Right renal cortex interstitium (tissue), 3 donors: Measurements from ENCODE around the gene TSPO2. TPM values are rescaled to one million over a fixed set of nuclear protein-coding genes. Genes with fewer than 3 reads are reported as not detected.

Experiments
- DNase-seq, 3 donors: peaks; one replicate each; pipeline ENCODE4 v3.0.0-alpha.2; 2013; ENCODE audit warnings: low read depth in 3 of 3, low spot score in 2 of 3
- polyA plus RNA-seq, 3 donors: library from polyadenylated mRNA; unstranded; fragments of 120-200 nt; gene quantifications; one replicate each; pipeline ENCODE4 v1.2.1, GENCODE V29; 2013; ENCODE audit not compliant: insufficient read length in 3 of 3

Gene TSPO2
- polyA plus RNA-seq, 3 donors: 0.35 to 0.87 (median 0.44) TPM

GRCh38 chr6:41047745-41048732 is 5.8 kb downstream of the TSPO2 start:
- no peak for DNase-seq

DNA sequence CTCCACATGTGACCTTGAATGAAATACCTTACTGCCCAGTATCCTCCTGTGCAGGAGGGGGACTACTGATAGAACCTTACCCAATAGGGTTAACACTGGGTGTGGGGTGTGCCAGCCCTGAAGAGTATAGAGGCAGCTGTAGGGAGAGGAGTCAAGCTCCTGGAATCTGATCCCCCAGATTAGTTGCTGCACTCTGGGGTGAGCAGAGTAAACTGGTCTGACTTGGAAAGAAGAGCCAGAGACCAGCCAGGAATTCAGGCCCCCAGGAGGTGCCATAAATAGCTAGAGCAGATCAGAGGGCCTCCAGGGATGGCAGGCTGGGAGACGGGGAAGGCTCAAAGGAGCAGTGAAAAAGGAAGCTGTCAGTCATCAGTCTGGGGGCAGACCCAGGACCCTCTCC is 7.3 kb downstream of the TSPO2 start:
- no peak for DNase-seq

- no peak for DNase-seq
These were observed 7.7 kb downstream of the TSPO2 start for GRCh38 chr6:41049955-41050354.

DNA sequence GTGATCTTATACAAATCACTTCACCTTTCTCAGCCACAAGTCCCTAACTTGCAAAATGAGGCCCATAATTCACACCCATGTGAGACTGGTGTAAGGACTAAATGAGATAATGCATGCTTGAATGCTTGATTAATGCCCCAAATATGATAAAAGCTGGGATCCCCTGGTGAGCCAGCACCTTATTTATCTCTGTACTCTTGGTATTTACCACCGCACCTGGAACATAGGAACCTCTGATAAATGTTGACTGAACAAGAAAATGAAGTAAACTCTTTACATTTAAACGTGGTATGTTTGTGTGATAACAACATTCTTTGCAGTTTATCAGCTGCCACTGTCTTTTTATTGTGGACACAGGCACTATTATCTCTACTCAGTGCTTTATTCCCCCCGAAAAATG is 8.3 kb downstream of the TSPO2 start:
- no peak for DNase-seq

DNA sequence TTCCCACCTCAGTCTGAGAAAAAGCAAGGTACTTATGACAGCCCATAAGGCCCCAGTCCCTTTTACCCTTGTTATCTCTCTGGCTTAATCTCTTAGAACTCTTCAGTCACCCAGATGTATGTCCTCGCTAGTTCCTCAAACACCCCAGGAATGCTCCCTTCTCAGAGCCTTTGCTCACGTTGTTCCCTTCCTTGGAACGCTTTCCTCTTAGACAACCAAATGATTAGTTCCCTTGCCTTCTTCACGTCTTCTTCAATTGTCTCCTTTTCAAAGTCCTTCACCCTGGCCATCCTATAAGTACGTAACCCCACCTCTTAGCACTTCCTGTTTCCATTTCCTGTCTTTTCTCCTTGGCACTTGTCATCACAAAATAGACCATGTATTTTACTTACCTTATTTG is 9.6 kb downstream of the TSPO2 start:
- no peak for DNase-seq

- no peak for DNase-seq
These were observed 10.8 kb downstream of the TSPO2 start, which contains the start of gene APOBEC2 for GRCh38 chr6:41053041-41053440. TSS of gene APOBEC2 (plus strand) at chr6:41053202. CDS start at chr6:41053348, 146 bp downstream.

DNA sequence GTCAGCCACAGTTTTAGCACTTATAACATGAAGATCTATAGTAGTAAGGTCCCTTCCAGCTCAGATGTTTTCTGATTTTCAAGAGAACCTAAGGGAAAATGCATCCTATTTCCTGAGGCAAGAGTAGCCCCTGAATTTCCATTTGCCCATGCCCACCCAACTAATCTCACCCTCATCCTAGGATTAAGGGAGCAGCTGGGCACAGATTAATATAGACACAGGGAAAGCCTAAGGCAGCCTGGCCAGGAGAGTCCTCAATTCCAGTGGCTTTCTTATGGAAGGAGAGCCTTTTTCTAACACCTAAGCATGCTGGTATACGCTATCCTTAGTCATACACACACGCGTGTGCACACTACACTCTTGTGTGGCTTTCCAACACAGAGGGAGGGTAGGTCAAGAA is 12.2 kb downstream of the TSPO2 start:
- DNase-seq: no peak

GRCh38 chr6:41055149-41055548 is 12.9 kb downstream of the TSPO2 start:
- no peak for DNase-seq

GRCh38 chr6:41056768-41057490 is 14.7 kb downstream of the TSPO2 start:
- DNase-seq: no peak

DNA sequence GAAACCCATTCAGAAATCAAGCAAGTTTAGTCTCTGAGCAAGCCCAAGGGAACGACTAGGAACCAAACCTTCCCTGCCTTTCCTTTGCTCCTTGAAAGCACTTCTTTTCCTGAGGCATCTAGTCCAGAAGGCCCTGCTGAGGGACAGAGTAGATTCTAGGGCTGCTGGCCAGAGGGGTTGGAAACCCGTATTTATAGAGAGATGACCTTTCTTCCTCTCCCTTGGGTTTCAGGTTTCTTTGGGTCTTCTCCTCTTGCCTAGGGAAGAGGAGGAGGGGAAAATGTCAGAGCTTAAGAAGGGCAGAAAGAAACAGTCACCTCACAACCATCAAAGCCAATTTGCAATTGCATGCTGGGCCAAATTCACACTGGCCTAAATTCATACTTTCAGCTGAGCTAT is 16.5 kb downstream of the TSPO2 start:
- no peak for DNase-seq

GRCh38 chr6:41059556-41059955 is 17.3 kb downstream of the TSPO2 start:
- no peak for DNase-seq

- DNase-seq: no peak
These were observed 19.0 kb downstream of the TSPO2 start for GRCh38 chr6:41061196-41061726.

DNA sequence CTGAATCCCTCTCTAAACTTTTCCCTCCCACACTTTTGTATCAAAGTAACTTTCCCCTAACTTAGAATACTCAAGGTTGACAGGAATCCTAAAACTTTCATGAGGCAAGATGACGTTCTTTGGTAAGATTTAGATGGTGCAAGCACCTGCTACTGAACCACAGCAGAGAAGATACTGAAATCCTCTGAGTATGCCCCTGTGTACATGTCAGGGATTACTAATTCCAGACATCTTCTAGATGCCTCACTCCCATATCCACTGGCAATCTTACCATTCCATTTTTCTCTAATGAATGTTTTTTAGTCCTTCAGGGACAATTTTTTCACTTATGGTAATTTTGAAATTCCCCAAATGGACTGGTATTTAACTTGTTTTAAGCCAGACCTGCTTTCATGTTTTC is 19.8 kb downstream of the TSPO2 start:
- DNase-seq: no peak

DNA sequence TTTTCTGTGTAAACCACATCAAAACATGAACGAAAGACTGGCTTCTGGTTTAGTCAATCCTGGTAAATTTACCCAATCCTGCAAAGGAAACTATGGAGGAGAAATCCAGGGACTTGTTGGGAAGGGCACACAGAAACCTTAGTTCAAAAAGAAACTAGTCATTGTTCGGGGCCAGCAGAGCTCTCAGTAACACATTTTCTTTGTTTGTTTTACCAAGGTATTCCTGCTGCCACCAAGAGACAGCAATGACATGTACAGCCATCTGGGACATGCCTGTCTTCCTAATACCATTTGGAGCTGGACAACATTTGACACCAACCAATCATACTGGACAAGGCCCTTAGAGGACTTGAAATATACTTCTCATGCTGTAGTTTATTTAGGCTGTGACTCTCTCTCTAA is 21.6 kb downstream of the TSPO2 start:
- DNase-seq: no peak

DNA sequence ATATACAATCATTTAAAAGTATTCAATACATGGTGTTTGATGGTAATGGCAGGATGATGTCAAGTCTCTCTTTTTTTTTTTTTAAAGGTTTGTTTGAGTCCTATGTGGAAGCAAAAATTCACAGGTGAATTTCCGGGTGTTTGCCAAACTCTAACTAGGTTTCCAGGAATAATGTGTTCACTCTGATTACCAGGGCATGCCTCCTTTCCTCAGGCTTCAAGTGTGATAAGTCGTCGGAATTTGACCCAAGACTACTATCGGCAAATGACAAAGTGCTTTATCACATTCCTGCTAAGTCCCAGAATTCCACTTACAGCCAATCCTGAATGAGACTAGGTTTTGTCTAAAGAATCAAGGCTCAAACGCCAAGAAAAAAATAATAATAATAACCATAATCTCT is 22.6 kb downstream of the TSPO2 start:
- DNase-seq: no peak

- DNase-seq: no peak
These were observed 23.3 kb downstream of the TSPO2 start for GRCh38 chr6:41065550-41066026.

DNA sequence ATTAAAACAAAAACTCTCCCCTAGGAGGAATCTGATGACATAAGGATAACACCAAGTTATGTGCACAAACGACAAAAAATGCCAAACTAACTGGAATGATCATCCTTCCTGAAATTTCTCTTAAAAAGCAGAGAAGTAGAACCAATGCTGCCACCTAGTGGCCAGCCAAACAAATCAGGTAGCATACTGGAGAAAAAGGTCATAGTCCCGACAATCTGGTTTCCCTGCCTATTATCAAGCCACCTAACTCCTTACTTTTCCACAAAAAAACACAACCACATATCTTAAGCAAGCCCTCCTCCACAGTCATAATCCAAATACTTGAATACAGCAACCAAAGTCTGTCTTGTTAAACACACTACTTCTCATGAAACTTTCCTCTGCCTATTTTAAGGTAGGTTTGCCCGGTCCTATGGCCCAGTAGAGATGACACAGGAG is 24.6 kb downstream of the TSPO2 start:
- peak; percentile 64 to 67 (median 67) for DNase-seq

DNA sequence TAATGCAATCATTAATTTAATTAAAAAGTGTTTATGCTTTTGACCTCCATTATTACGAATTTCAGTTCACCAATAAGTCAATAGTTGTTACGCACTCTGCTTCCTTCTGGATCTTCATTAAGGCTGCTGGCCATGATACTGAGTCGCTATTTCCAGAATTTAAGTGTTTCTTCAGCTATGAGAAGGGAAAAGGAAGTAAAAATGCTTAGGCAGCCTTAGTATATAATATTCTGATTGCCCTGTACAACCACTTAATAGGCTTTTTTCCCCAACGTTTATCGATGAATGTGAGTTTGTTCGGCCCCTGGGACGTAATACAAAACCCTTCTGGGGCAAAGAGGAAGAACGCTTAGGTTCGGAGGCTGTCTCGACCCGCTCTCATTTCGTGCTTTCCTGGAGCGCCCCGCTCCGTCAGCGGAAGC is 29.2 kb downstream of the TSPO2 start:
- no peak for DNase-seq

- peak; percentile 98 to 99 (median 98) for DNase-seq
These were observed 29.9 kb downstream of the TSPO2 start, which contains the start of gene OARD1 for GRCh38 chr6:41071923-41072835. TSS of gene OARD1 (minus strand) at chr6:41072356. CDS start at chr6:41071634, 722 bp downstream.

DNA sequence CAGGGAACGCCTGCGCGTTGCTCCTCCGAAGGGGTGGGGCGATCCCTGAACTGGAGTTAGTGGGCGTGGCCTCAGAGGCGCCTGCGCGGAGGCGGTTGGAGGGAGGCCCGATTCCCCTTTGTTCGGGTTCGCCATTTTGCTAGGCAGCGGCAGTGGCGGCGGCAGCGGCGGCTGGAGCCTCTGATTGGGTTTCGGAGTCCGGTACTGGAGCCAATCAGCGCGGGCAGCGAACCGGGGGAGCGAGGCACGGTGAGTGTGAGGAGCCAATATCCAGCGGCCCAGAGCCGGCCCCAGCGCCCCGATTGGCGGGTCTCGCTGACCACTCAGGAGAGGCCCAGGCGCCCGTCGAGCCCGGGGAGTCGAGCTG is 30.6 kb downstream of the TSPO2 start, which contains the start of gene NFYA:
Gene NFYA, plus strand, starts transcription at position 139 of the 367 bp plus-strand sequence. CDS start 6,116 bp downstream, outside the sequence.
- DNase-seq: no peak
